Measurements from ENCODE around the gene TMEM184C.

The TMEM184C gene

GRCh38 chr4:147633113-147633512 lies 15.9 kb downstream of the TMEM184C start:
- Histone ChIP-seq H3K79me2 (ENCODE audit: insufficient read depth, low read length) (no peaks in the 10 kb centered on the region), H3K27ac (ENCODE audit: low read depth, low read length, poor library complexity, severe bottlenecking) (no peak overlapping the region), H3F3A (ENCODE audit: insufficient read depth, low read length) (peaks cover 3% of the 10 kb centered on the region; the same call in 1 of the 2 replicates), H4K20me1 (ENCODE audit: insufficient read depth, low read length) (no peaks in the 10 kb centered on the region), H3K9me2 (ENCODE audit: low read depth, low read length) (no peaks in the 10 kb centered on the region), H3K27me3 (ENCODE audit: insufficient read depth, low read length) (no peaks in the 10 kb centered on the region), H3K9me3 (ENCODE audit: low read length) (0 out of 2 replicates have a peak, but pooled peaks cover 6% of the 10 kb centered on the region), H3K36me3 (ENCODE audit: insufficient read depth, low read length) (peaks cover 97% of the 10 kb centered on the region), H3K9ac (ENCODE audit: low read length) (no peak overlapping the region), H2AFZ (ENCODE audit: low read length) (no peak overlapping the region), H3K4me1 (ENCODE audit: insufficient read depth, low read length, severe bottlenecking) (no peaks in the 10 kb centered on the region), H3K4me2 (ENCODE audit: low read length) (no peak overlapping the region), H3K4me3 (ENCODE audit: low read depth, low read length, poor library complexity, severe bottlenecking) (no peak overlapping the region)
- TF ChIP-seq EZH2 (IDR thresholded peaks at IDR 0.05; ENCODE audit: borderline replicate concordance, low read length), result no peak
- TF ChIP-seq, protein P1, sequence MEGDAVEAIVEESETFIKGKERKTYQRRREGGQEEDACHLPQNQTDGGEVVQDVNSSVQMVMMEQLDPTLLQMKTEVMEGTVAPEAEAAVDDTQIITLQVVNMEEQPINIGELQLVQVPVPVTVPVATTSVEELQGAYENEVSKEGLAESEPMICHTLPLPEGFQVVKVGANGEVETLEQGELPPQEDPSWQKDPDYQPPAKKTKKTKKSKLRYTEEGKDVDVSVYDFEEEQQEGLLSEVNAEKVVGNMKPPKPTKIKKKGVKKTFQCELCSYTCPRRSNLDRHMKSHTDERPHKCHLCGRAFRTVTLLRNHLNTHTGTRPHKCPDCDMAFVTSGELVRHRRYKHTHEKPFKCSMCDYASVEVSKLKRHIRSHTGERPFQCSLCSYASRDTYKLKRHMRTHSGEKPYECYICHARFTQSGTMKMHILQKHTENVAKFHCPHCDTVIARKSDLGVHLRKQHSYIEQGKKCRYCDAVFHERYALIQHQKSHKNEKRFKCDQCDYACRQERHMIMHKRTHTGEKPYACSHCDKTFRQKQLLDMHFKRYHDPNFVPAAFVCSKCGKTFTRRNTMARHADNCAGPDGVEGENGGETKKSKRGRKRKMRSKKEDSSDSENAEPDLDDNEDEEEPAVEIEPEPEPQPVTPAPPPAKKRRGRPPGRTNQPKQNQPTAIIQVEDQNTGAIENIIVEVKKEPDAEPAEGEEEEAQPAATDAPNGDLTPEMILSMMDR (IDR thresholded peaks at IDR 0.05; ENCODE audit: low read length), result no peak

DNA sequence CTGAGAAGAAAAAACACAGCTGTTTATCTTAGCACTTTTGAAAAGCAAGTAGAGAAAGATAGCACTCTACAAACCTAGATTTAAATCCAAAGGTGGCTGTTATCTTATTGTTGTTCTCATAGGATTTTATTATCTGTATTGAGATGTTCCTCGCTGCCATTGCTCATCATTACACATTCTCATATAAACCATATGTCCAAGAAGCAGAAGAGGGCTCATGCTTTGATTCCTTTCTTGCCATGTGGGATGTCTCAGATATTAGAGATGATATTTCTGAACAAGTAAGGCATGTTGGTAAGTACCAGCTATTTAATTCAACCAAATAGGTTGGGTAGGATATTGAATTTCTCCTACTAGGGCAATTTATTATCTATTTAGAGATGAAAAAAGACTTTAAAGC lies 16.4 kb downstream of the TMEM184C start:
- H3K4me1 ChIP-seq (ENCODE audit: insufficient read depth, low read length, severe bottlenecking), result no peaks in the 10 kb centered on the region
- no peak overlapping the region for H3K9ac ChIP-seq (ENCODE audit: low read length)
- H3K79me2 ChIP-seq (ENCODE audit: insufficient read depth, low read length), result no peaks in the 10 kb centered on the region
- peaks cover 3% of the 10 kb centered on the region; the same call in 1 of the 2 replicates for H3F3A ChIP-seq (ENCODE audit: insufficient read depth, low read length)
- H3K27me3 ChIP-seq (ENCODE audit: insufficient read depth, low read length), result no peaks in the 10 kb centered on the region
- H4K20me1 ChIP-seq (ENCODE audit: insufficient read depth, low read length), result no peaks in the 10 kb centered on the region
- no peak overlapping the region for H3K4me2 ChIP-seq (ENCODE audit: low read length)
- no peak overlapping the region for H3K4me3 ChIP-seq (ENCODE audit: low read depth, low read length, poor library complexity, severe bottlenecking)
- no peak overlapping the region for H2AFZ ChIP-seq (ENCODE audit: low read length)
- H3K27ac ChIP-seq (ENCODE audit: low read depth, low read length, poor library complexity, severe bottlenecking), result no peak overlapping the region
- H3K9me2 ChIP-seq (ENCODE audit: low read depth, low read length), result no peaks in the 10 kb centered on the region
- no peak for TF ChIP-seq EZH2 (IDR thresholded peaks at IDR 0.05; ENCODE audit: borderline replicate concordance, low read length)
- TF ChIP-seq, protein P1 (IDR thresholded peaks at IDR 0.05; ENCODE audit: low read length), result no peak
- peaks cover 97% of the 10 kb centered on the region for H3K36me3 ChIP-seq (ENCODE audit: insufficient read depth, low read length)
- 0 out of 2 replicates have a peak, but pooled peaks cover 6% of the 10 kb centered on the region for H3K9me3 ChIP-seq (ENCODE audit: low read length)

DNA sequence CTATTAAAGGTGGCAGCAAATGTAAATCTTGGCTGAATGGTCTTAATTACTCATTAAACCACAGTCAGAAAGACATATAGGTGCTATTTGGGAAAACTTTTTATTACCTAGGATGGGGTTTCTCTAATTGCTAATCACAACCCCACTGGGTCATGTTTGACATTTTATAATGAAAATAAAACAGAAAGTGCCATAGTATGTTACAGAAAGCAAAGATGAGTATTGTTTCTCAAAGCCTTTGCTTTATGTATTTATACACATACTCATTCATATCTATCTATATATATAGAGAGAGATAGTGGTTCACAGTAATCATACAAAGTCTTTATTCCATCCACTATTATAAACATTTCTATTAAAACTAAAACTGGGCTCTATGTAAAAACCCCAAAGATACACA lies 18.2 kb downstream of the TMEM184C start:
- Histone ChIP-seq H3K79me2 (ENCODE audit: insufficient read depth, low read length) (no peaks in the 10 kb centered on the region), H3K27me3 (ENCODE audit: insufficient read depth, low read length) (no peaks in the 10 kb centered on the region), H3K9me3 (ENCODE audit: low read length) (0 out of 2 replicates have a peak, but pooled peaks cover 6% of the 10 kb centered on the region), H3K36me3 (ENCODE audit: insufficient read depth, low read length) (peaks cover 83% of the 10 kb centered on the region), H3K9ac (ENCODE audit: low read length) (no peak overlapping the region), H4K20me1 (ENCODE audit: insufficient read depth, low read length) (no peaks in the 10 kb centered on the region), H3F3A (ENCODE audit: insufficient read depth, low read length) (peaks cover 3% of the 10 kb centered on the region; the same call in 1 of the 2 replicates), H3K9me2 (ENCODE audit: low read depth, low read length) (no peaks in the 10 kb centered on the region), H2AFZ (ENCODE audit: low read length) (no peak overlapping the region), H3K27ac (ENCODE audit: low read depth, low read length, poor library complexity, severe bottlenecking) (no peak overlapping the region), H3K4me2 (ENCODE audit: low read length) (no peak overlapping the region), H3K4me1 (ENCODE audit: insufficient read depth, low read length, severe bottlenecking) (no peaks in the 10 kb centered on the region), H3K4me3 (ENCODE audit: low read depth, low read length, poor library complexity, severe bottlenecking) (no peak overlapping the region)
- no peak for TF ChIP-seq EZH2 (IDR thresholded peaks at IDR 0.05; ENCODE audit: borderline replicate concordance, low read length)
- TF ChIP-seq, protein P1 (IDR thresholded peaks at IDR 0.05; ENCODE audit: low read length), result no peak

Data from OCI-LY1 (cell line).